Loucy (cell line): ENCODE results near the gene STK39.

Experiments
- H2AFZ ChIP-seq: fragments of 200-600 bp; sonication (generic); 2 replicates; pipeline ENCODE4 v1.6.0; 2016; ENCODE audit warnings: antibody characterized with exemption, mild to moderate bottlenecking, low read length, moderate library complexity
- H3F3A ChIP-seq: fragments of 200-600 bp; 2 replicates; pipeline ENCODE4 v1.6.0; 2016; ENCODE audit warnings: antibody characterized with exemption, low read depth, mild to moderate bottlenecking
- H3K27me3 ChIP-seq: fragments of 200-600 bp; sonication (generic); 2 replicates; pipeline ENCODE4 v1.6.1; 2014; ENCODE audit warnings: low read length, mild to moderate bottlenecking; ENCODE audit not compliant: insufficient read depth, poor library complexity, severe bottlenecking
- H3K36me3 ChIP-seq: fragments of 200-600 bp; sonication (generic); 2 replicates; pipeline ENCODE4 v1.6.1; 2016; ENCODE audit warnings: low read length; ENCODE audit not compliant: insufficient read depth
- H3K4me1 ChIP-seq: fragments of 200-600 bp; sonication (generic); 2 replicates; pipeline ENCODE4 v1.5.1; 2014; ENCODE audit warnings: low read length, mild to moderate bottlenecking; ENCODE audit not compliant: insufficient read depth, poor library complexity, severe bottlenecking
- H3K4me2 ChIP-seq: fragments of 200-600 bp; sonication (generic); 2 replicates; pipeline ENCODE4 v1.6.0; 2014; ENCODE audit warnings: antibody characterized with exemption, low read length, low read depth, mild to moderate bottlenecking; ENCODE audit not compliant: poor library complexity, severe bottlenecking
- H3K4me3 ChIP-seq: fragments of 200-600 bp; sonication (generic); 2 replicates; pipeline ENCODE4 v1.5.1; 2014; ENCODE audit warnings: low read length, mild to moderate bottlenecking, mixed read lengths; ENCODE audit not compliant: poor library complexity, severe bottlenecking
- H3K79me2 ChIP-seq: fragments of 200-600 bp; sonication (generic); 2 replicates; pipeline ENCODE4 v1.6.1; 2014; ENCODE audit warnings: low read length; ENCODE audit not compliant: insufficient read depth
- H3K9ac ChIP-seq: fragments of 200-600 bp; sonication (generic); 2 replicates; pipeline ENCODE4 v1.6.0; 2014; ENCODE audit warnings: mild to moderate bottlenecking, low read depth, low read length, moderate library complexity; ENCODE audit not compliant: poor library complexity, severe bottlenecking
- H3K9me2 ChIP-seq: fragments of 200-600 bp; sonication (generic); replicated peaks from 2 replicates; pipeline ENCODE4 v1.6.1; 2016; ENCODE audit warnings: low read depth, low read length, mixed read lengths
- H3K9me3 ChIP-seq: fragments of 200-600 bp; sonication (generic); 2 replicates; pipeline ENCODE4 v1.6.1; 2014; ENCODE audit warnings: mild to moderate bottlenecking, antibody characterized with exemption, low read length, low read depth; ENCODE audit not compliant: insufficient read depth
- H4K20me1 ChIP-seq: fragments of 200-600 bp; sonication (generic); 2 replicates; pipeline ENCODE4 v1.6.0; 2014; ENCODE audit warnings: antibody characterized with exemption, low read length, mild to moderate bottlenecking; ENCODE audit not compliant: insufficient read depth, poor library complexity, severe bottlenecking
- EZH2phosphoT487 ChIP-seq: fragments of 200-600 bp; IDR thresholded peaks from 2 replicates; pipeline ENCODE4 v1.6.1; 2018; ENCODE audit warnings: antibody characterized with exemption, mild to moderate bottlenecking, moderate library complexity, borderline replicate concordance
- TF ChIP-seq, protein P1 (sequence below): fragments of 200-600 bp; sonication (generic); conservative IDR thresholded peaks from 2 replicates; pipeline ENCODE4 v1.5.1; 2014; ENCODE audit warnings: mild to moderate bottlenecking, antibody characterized with exemption, low read length

The STK39 gene

GRCh38 chr2:167942366-167943081, 304.9 kb downstream of the STK39 start:
- no peaks in the 10 kb centered on the region for H3K79me2 ChIP-seq
- no peaks in the 10 kb centered on the region for H3K9me3 ChIP-seq
- no peak overlapping the region for H2AFZ ChIP-seq
- no peak for TF ChIP-seq EZH2phosphoT487
- TF ChIP-seq, protein P1, sequence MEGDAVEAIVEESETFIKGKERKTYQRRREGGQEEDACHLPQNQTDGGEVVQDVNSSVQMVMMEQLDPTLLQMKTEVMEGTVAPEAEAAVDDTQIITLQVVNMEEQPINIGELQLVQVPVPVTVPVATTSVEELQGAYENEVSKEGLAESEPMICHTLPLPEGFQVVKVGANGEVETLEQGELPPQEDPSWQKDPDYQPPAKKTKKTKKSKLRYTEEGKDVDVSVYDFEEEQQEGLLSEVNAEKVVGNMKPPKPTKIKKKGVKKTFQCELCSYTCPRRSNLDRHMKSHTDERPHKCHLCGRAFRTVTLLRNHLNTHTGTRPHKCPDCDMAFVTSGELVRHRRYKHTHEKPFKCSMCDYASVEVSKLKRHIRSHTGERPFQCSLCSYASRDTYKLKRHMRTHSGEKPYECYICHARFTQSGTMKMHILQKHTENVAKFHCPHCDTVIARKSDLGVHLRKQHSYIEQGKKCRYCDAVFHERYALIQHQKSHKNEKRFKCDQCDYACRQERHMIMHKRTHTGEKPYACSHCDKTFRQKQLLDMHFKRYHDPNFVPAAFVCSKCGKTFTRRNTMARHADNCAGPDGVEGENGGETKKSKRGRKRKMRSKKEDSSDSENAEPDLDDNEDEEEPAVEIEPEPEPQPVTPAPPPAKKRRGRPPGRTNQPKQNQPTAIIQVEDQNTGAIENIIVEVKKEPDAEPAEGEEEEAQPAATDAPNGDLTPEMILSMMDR, result no peak
- H3K9me2 ChIP-seq, result no peaks in the 10 kb centered on the region
- no peak overlapping the region for H3K4me3 ChIP-seq
- H4K20me1 ChIP-seq, result no peaks in the 10 kb centered on the region
- H3K27me3 ChIP-seq, result no peaks in the 10 kb centered on the region
- no peaks in the 10 kb centered on the region for H3K36me3 ChIP-seq
- no peak overlapping the region for H3K9ac ChIP-seq
- H3K4me1 ChIP-seq, result no peaks in the 10 kb centered on the region
- H3F3A ChIP-seq, result no peaks in the 10 kb centered on the region
- no peak overlapping the region for H3K4me2 ChIP-seq

DNA sequence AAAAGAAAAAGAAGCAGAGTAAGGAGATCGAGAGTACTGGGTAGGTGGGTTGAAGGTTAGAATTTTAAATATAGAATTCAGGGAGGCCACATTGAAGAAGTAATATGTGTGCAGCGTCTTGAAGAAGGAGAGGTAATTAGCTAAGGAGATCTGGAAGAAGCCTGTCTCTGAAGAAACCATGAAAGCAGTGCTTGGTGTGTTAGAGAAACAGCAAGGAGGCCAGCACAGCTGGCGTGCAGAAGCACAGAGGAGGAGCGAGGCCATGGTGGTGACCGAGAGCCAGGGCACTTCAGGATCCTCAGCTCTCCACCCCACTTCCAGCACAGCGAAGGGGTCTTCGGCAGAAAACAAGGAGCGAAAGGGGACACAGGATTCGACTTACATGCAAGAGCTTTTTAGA, 305.8 kb downstream of the STK39 start:
- Histone ChIP-seq H3K4me1 (no peaks in the 10 kb centered on the region), H3K36me3 (no peaks in the 10 kb centered on the region), H3K9ac (no peak overlapping the region), H3K4me3 (no peak overlapping the region), H2AFZ (no peak overlapping the region), H3K79me2 (no peaks in the 10 kb centered on the region), H4K20me1 (no peaks in the 10 kb centered on the region), H3K9me2 (no peaks in the 10 kb centered on the region), H3K9me3 (no peaks in the 10 kb centered on the region), H3F3A (no peaks in the 10 kb centered on the region), H3K4me2 (no peak overlapping the region), H3K27me3 (no peaks in the 10 kb centered on the region)
- TF ChIP-seq, protein P1, result no peak
- no peak for TF ChIP-seq EZH2phosphoT487

DNA sequence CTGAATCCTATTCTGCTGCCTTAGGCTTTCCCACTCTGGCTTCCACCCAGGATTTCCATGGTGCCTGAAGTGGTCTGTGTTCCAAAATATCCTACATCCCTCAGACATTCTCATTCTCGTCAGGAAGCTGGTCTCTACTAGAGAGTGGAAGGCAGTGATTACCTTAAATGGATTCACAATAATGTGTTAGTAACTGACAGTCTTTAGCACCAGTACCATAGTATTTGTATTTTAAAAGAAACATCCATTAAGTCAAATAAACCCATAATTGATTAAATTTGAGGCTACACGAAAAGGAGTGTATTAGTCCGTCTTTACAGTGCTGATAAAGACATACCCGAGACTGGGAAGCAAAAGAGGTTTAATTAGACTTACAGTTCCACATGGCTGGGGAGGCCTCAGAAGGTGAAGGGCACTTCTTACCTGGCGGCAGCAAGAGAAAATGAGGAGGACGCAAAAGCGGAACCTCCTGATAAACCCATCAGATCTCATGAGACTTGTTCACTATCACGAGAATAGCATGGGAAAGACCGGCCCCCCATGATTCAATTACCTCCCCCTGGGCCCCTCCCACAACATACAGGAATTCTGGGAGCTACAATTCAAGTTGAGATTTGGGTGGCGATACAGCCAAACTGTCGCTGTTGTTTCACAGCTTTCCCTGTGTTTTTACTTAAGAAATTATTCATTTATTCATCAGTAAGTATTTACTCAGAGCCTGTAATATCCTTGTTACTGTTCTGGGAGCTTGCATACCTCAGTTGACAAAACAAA, 306.5 kb downstream of the STK39 start:
- no peaks in the 10 kb centered on the region for H3K27me3 ChIP-seq
- no peaks in the 10 kb centered on the region for H3K9me2 ChIP-seq
- H3K4me2 ChIP-seq, result no peak overlapping the region

More for the DNA sequence above, 306.5 kb downstream of the STK39 start:
- Histone ChIP-seq H2AFZ (no peak overlapping the region), H3K36me3 (no peaks in the 10 kb centered on the region), H3F3A (no peaks in the 10 kb centered on the region), H3K9ac (no peak overlapping the region), H3K4me1 (no peaks in the 10 kb centered on the region), H3K4me3 (no peak overlapping the region), H3K79me2 (no peaks in the 10 kb centered on the region), H4K20me1 (no peaks in the 10 kb centered on the region), H3K9me3 (no peaks in the 10 kb centered on the region)
- no peak for TF ChIP-seq EZH2phosphoT487
- TF ChIP-seq, protein P1, result no peak
